Suprapubic skin (tissue), 4 donors: ENCODE results near the gene AMBRA1. TPM values are rescaled to one million over a fixed set of nuclear protein-coding genes. Genes with fewer than 3 reads are reported as not detected.

Experiments used
- DNase-seq, 2 donors: peaks; one replicate each; pipeline ENCODE4 v3.0.0-alpha.2; 2019; ENCODE audit warnings: low spot score in 2 of 2
- H3K27ac ChIP-seq: fragments of 200-600 bp; sonication (generic); one replicate; pipeline ENCODE4 v1.5.1; 2019
- H3K27me3 ChIP-seq: fragments of 200-600 bp; sonication (generic); one replicate; pipeline ENCODE4 v1.5.1; 2019
- H3K36me3 ChIP-seq: fragments of 200-600 bp; sonication (generic); one replicate; pipeline ENCODE4 v1.5.1; 2019
- H3K4me1 ChIP-seq: fragments of 200-600 bp; sonication (generic); one replicate; pipeline ENCODE4 v1.5.1; 2019
- H3K4me3 ChIP-seq: fragments of 200-600 bp; sonication (generic); one replicate; pipeline ENCODE4 v1.5.1; 2019; ENCODE audit warnings: mild to moderate bottlenecking
- H3K9me3 ChIP-seq: fragments of 200-600 bp; sonication (generic); one replicate; pipeline ENCODE4 v1.5.1; 2019
- EP300 ChIP-seq: sonication (generic); formaldehyde crosslinking; IDR thresholded peaks from one replicate; pipeline ENCODE4 v1.6.1; 2017; ENCODE audit warnings: antibody characterized with exemption
- POLR2A ChIP-seq, 2 donors: fragments of 450-650 bp; IDR thresholded peaks; one replicate each; pipeline ENCODE4 v1.6.1; 2017; ENCODE audit warnings: antibody characterized with exemption in 2 of 2, mild to moderate bottlenecking in 2 of 2, moderate library complexity in 2 of 2
- POLR2AphosphoS5 ChIP-seq, 3 donors: sonication (generic); formaldehyde crosslinking; IDR thresholded peaks; one replicate each; pipeline ENCODE4 v1.6.1; 2017; ENCODE audit warnings: antibody characterized with exemption in 3 of 3
- WGBS: methylation state at CpG from one replicate; pipeline ENCODE4 v1.1.5; 2018; 5-methylcytosine and 5-hydroxymethylcytosine counted together
- total RNA-seq, 4 donors: library from RNA; depleted of rRNA; stranded (reverse); fragments of >200 nt; gene quantifications; one replicate each; pipeline ENCODE4 v1.1.0, GENCODE V29; 2016
- TF ChIP-seq, protein P1 (sequence below), 2 donors: fragments of 200-600 bp in 1 of 2; fragments of 450-650 bp in 1 of 2; sonication (generic) in 1 of 2; IDR thresholded peaks; one replicate each; pipeline ENCODE4 v1.5.1; 2016 to 2019; ENCODE audit warnings: antibody characterized with exemption in 2 of 2, mild to moderate bottlenecking in 1 of 2, moderate library complexity in 1 of 2

Gene AMBRA1
- total RNA-seq, 4 donors from 2014 or later: 38.6 to 63.2 (median 45.6) TPM

DNA sequence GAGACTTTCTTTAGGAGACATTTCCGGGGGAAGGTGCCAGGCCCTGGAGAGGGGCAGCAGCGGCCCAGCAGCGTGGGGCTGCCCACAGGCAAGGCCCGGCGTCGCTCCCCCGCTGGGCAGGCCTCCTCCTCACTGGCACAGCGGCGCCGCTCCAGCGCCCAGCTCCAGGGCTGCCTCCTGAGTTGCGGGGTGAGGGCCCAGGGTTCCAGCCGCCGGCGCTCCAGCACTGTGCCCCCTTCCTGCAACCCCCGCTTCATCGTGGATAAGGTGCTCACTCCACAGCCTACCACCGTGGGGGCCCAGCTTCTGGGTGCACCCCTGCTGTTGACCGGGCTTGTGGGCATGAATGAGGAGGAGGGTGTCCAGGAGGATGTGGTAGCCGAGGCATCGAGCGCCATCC, 227.6 kb downstream of the AMBRA1 start:
- Histone ChIP-seq H3K27me3 (no peaks in the 10 kb centered on the region), H3K4me3 (no peak overlapping the region), H3K9me3 (no peaks in the 10 kb centered on the region), H3K36me3 (peaks cover 35% of the 10 kb centered on the region), H3K27ac (no peak overlapping the region), H3K4me1 (peaks cover 50% of the 10 kb centered on the region)
- DNase-seq: no peak
- 100% methylated on average over 3 of the region's 22 CpGs for WGBS
- TF ChIP-seq POLR2A (IDR thresholded peaks at IDR 0.05) (no peak), EP300 (no peak), POLR2AphosphoS5 (IDR thresholded peaks at IDR 0.05) (no peak)
- TF ChIP-seq, protein P1, sequence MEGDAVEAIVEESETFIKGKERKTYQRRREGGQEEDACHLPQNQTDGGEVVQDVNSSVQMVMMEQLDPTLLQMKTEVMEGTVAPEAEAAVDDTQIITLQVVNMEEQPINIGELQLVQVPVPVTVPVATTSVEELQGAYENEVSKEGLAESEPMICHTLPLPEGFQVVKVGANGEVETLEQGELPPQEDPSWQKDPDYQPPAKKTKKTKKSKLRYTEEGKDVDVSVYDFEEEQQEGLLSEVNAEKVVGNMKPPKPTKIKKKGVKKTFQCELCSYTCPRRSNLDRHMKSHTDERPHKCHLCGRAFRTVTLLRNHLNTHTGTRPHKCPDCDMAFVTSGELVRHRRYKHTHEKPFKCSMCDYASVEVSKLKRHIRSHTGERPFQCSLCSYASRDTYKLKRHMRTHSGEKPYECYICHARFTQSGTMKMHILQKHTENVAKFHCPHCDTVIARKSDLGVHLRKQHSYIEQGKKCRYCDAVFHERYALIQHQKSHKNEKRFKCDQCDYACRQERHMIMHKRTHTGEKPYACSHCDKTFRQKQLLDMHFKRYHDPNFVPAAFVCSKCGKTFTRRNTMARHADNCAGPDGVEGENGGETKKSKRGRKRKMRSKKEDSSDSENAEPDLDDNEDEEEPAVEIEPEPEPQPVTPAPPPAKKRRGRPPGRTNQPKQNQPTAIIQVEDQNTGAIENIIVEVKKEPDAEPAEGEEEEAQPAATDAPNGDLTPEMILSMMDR (IDR thresholded peaks at IDR 0.05): no peak

DNA sequence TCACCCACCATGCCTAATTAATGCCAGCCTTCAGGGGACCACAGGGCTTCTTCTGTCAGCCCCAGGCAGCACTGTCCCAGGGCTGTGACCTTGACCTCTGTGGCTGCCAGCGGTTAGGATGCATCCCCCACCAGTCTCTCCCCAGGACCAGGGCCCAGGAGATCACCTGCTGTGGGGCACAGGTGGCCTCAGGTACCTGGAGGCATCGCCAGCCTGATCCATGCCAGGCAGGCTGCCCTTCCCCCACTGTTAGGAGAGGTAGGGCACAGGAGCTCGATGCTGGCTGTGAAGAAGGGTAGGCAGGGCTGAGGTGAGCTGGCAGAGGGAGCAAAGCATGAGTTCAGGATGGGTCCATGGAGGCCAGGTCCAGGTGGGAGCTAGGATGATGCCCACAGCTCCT, 229.0 kb downstream of the AMBRA1 start:
- Histone ChIP-seq H3K36me3 (peaks cover 25% of the 10 kb centered on the region), H3K4me3 (no peak overlapping the region), H3K9me3 (no peaks in the 10 kb centered on the region), H3K27me3 (no peaks in the 10 kb centered on the region), H3K4me1 (peaks cover 63% of the 10 kb centered on the region), H3K27ac (no peak overlapping the region)
- TF ChIP-seq POLR2AphosphoS5 (IDR thresholded peaks at IDR 0.05) (no peak), EP300 (no peak)
- 33% methylated on average over 1 of the region's 3 CpGs for WGBS
- no peak for DNase-seq

DNA sequence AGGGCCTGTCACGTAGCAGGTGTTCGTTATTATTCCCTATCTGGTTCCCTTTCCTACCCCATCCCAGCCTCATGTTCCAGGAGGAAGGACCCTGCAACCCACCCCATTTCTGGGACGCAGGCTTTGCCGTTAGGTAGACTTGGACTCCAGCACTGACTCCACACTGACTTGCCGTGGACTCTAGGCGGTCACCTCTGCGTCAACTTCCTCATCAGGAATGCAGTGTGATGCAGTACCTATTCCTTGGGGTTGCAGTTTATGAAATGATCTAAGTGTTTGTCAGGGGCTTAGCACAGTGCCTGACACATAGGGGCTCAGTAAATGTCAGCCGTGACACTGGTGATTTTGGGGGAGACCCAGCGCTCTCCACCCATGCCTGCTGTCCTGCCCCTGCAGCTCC, 229.8 kb downstream of the AMBRA1 start:
- H3K4me1 ChIP-seq: peaks cover 63% of the 10 kb centered on the region
- peaks cover 19% of the 10 kb centered on the region for H3K36me3 ChIP-seq
- no peaks in the 10 kb centered on the region for H3K9me3 ChIP-seq
- H3K4me3 ChIP-seq: no peak overlapping the region
- peak overlapping the region; percentile 80 for H3K27ac ChIP-seq
- DNase-seq: no peak
- TF ChIP-seq, protein P1 (IDR thresholded peaks at IDR 0.05): no peak
- TF ChIP-seq POLR2AphosphoS5 (IDR thresholded peaks at IDR 0.05) (no peak), EP300 (no peak), POLR2A (IDR thresholded peaks at IDR 0.05) (no peak)
- no peaks in the 10 kb centered on the region for H3K27me3 ChIP-seq
- WGBS: 83% methylated on average over 2 of the region's 9 CpGs

DNA sequence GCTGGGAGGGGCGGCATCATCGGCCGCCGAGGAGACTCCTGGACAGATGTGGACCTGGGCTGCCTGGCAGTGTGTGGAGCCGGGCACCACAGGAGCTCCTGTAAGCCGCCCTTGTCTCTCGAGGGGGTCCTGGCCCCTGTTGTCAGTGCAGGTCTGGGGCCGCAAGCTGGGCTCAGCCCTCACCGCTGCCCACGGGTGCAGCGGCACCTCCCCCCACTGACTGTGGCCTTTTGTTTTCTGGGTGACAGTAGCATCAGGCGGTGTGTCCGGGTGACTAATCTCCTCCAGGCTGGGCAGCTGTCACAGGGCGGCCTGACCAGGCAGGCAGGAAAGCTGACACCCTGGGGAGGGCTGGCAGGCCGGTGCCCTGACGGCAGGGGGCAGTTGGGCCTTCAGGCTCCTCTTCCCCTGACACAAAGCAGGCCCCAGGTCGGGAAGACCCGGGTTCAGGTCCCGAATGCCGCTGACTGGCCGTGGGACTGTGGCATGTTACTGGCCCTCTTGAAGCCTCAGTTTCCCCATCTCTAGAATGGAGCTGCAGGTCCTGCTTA, 230.3 kb downstream of the AMBRA1 start:
- TF ChIP-seq EP300 (no peak), POLR2AphosphoS5 (IDR thresholded peaks at IDR 0.05) (no peak), POLR2A (IDR thresholded peaks at IDR 0.05) (no peak)
- TF ChIP-seq, protein P1 (IDR thresholded peaks at IDR 0.05): no peak
- peaks cover 13% of the 10 kb centered on the region for H3K36me3 ChIP-seq
- WGBS: 65% methylated on average over 11 of the region's 21 CpGs
- H3K4me1 ChIP-seq: peaks cover 63% of the 10 kb centered on the region
- H3K4me3 ChIP-seq: peak overlapping the region; percentile 38
- H3K27ac ChIP-seq: peak overlapping the region; percentile 80
- DNase-seq: no peak
- no peaks in the 10 kb centered on the region for H3K9me3 ChIP-seq
- H3K27me3 ChIP-seq: no peaks in the 10 kb centered on the region

DNA sequence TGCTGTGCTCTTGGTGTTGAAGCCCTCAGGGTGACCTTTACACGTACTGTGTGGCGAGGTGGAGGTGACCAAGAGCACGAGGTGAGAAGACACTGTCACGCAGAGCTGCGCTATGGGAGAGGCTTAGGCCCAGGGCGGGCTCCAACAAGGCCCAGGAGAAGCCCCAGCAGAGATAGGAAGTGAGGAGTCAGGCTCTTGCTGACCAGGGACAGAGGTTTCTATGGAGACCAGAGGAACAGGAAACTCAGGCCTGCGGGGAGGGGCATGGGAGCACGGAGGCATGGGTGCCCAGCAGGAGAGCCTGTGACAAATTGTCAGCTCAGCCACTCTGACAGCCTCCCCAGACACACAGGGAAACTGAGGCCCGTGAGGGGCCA, 230.8 kb downstream of the AMBRA1 start:
- H3K9me3 ChIP-seq: no peaks in the 10 kb centered on the region
- peaks cover 8% of the 10 kb centered on the region for H3K36me3 ChIP-seq
- TF ChIP-seq POLR2AphosphoS5 (IDR thresholded peaks at IDR 0.05) (no peak), POLR2A (IDR thresholded peaks at IDR 0.05) (no peak), EP300 (no peak)
- TF ChIP-seq, protein P1 (IDR thresholded peaks at IDR 0.05): no peak
- peak overlapping the region; percentile 80 for H3K27ac ChIP-seq
- no peaks in the 10 kb centered on the region for H3K27me3 ChIP-seq
- H3K4me3 ChIP-seq: peak overlapping the region; percentile 38
- peaks cover 63% of the 10 kb centered on the region for H3K4me1 ChIP-seq
- no peak for DNase-seq
- 64% methylated on average over 9 of the region's 9 CpGs for WGBS
